Upper lobe of left lung (tissue), 6 donors: ENCODE measurements around the gene CDKAL1. TPM values are rescaled to one million over a fixed set of nuclear protein-coding genes. Genes with fewer than 3 reads are reported as not detected.

ENCODE experiments used
- ATAC-seq, 2 donors: fragments of 200-7000 bp; cut with Tn5 transposase; one replicate each; pipeline ENCODE4 v1.9.1; 2022; ENCODE audit warnings: mild to moderate bottlenecking in 2 of 2, moderate library complexity in 2 of 2; ENCODE audit not compliant: low FRiP score in 2 of 2
- DNase-seq, 2 donors: peaks; one replicate each; pipeline ENCODE4 v3.0.0-alpha.2; 2019 to 2020
- H3K27ac ChIP-seq, 4 donors: fragments of 200-600 bp; sonication (generic); one replicate each; pipeline ENCODE4 v1.5.1; 2016 to 2019
- H3K27me3 ChIP-seq, 4 donors: fragments of 200-600 bp; sonication (generic); one replicate each; pipeline ENCODE4 v1.5.1; 2017 to 2019
- H3K36me3 ChIP-seq, 4 donors: fragments of 200-600 bp; sonication (generic); one replicate each; pipeline ENCODE4 v1.5.1; 2016 to 2019
- H3K4me1 ChIP-seq, 4 donors: fragments of 200-600 bp; sonication (generic); one replicate each; pipeline ENCODE4 v1.5.1; 2018 to 2019
- H3K4me3 ChIP-seq, 4 donors: fragments of 200-600 bp; sonication (generic); one replicate each; pipeline ENCODE4 v1.5.1; 2017 to 2019; ENCODE audit warnings: mild to moderate bottlenecking in 2 of 4, moderate library complexity in 1 of 4
- H3K9me3 ChIP-seq, 4 donors: fragments of 200-600 bp; sonication (generic); one replicate each; pipeline ENCODE4 v1.5.1; 2018 to 2019
- EP300 ChIP-seq, 4 donors: sonication (generic); formaldehyde crosslinking; IDR thresholded peaks; one replicate each; pipeline ENCODE4 v1.5.1; 2017; ENCODE audit warnings: antibody characterized with exemption in 4 of 4, control low read depth in 2 of 4
- POLR2A ChIP-seq, 4 donors: fragments of 450-650 bp; IDR thresholded peaks; one replicate each; pipeline ENCODE4 v1.5.1; 2016 to 2017; ENCODE audit warnings: antibody characterized with exemption in 4 of 4, mild to moderate bottlenecking in 2 of 4
- POLR2AphosphoS5 ChIP-seq, 2 donors: sonication (generic); formaldehyde crosslinking; IDR thresholded peaks; one replicate each; pipeline ENCODE4 v1.5.1; 2017; ENCODE audit warnings: antibody characterized with exemption in 2 of 2
- WGBS, 2 donors: methylation state at CpG; one replicate each; pipeline ENCODE4 v1.1.5; 2017 to 2018; 5-methylcytosine and 5-hydroxymethylcytosine counted together
- total RNA-seq, 6 donors: library from RNA; depleted of rRNA in 4 of 6; stranded (reverse); fragments of >200 nt in 4 of 6; gene quantifications; one replicate each; pipeline versions ENCODE4 v1.1.0 to v1.2.1, GENCODE V29; 2016 to 2021
- TF ChIP-seq, protein P1 (sequence below), 6 experiments: fragments of 450-650 bp in 4 of 6; fragments of 200-600 bp in 2 of 6; sonication (generic) in 2 of 6; IDR thresholded peaks; one replicate each; pipeline ENCODE4 v1.5.1; 2016 to 2019; ENCODE audit warnings: antibody characterized with exemption in 6 of 6
- donor health status: DM: no; HTN: no; CAD: no; lungs with moderate emphysema.
- donor health status: DM: no; HTN: yes; CAD: no; lungs with severe emphysema.

Gene CDKAL1
- total RNA-seq, 6 donors from 2014 or later, result 9.4 to 22.6 (median 13.8) TPM

GRCh38 chr6:20564777-20565176 is 30.5 kb downstream of the CDKAL1 start:
- ATAC-seq, result no peak
- TF ChIP-seq, protein P1, sequence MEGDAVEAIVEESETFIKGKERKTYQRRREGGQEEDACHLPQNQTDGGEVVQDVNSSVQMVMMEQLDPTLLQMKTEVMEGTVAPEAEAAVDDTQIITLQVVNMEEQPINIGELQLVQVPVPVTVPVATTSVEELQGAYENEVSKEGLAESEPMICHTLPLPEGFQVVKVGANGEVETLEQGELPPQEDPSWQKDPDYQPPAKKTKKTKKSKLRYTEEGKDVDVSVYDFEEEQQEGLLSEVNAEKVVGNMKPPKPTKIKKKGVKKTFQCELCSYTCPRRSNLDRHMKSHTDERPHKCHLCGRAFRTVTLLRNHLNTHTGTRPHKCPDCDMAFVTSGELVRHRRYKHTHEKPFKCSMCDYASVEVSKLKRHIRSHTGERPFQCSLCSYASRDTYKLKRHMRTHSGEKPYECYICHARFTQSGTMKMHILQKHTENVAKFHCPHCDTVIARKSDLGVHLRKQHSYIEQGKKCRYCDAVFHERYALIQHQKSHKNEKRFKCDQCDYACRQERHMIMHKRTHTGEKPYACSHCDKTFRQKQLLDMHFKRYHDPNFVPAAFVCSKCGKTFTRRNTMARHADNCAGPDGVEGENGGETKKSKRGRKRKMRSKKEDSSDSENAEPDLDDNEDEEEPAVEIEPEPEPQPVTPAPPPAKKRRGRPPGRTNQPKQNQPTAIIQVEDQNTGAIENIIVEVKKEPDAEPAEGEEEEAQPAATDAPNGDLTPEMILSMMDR (IDR thresholded peaks at IDR 0.05), result no peak
- TF ChIP-seq POLR2A (IDR thresholded peaks at IDR 0.05), result no peak
- TF ChIP-seq POLR2AphosphoS5 (IDR thresholded peaks at IDR 0.05), result no peak
- no peak for TF ChIP-seq EP300 (IDR thresholded peaks at IDR 0.05)
- 54 to 68% methylated on average over 2 of the region's 2 CpGs for WGBS, 2 donors

DNA sequence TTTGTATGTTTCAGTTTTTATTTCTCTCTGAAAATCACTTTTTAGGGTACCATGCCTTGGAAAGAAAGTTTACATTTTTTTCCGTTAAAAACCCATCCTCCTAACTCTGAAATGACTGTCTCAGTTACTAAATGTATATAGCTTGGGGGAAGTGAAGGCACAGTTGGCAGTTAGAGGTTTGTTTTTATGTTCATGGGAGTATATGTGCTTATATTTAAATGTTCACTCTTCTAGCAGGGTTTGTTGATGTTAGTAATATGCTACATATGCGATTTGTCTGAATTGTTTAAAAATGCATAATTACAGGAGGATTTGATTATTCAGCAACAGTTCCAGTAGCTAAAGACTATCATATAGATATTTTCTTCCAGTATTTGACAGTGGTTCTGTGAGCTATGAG is 31.1 kb downstream of the CDKAL1 start:
- H3K36me3 ChIP-seq, result no peaks in the 10 kb centered on the region
- no peaks in the 10 kb centered on the region for H3K4me1 ChIP-seq
- no peak for TF ChIP-seq POLR2AphosphoS5 (IDR thresholded peaks at IDR 0.05)
- TF ChIP-seq POLR2A (IDR thresholded peaks at IDR 0.05), result no peak
- no peak for TF ChIP-seq EP300 (IDR thresholded peaks at IDR 0.05)
- TF ChIP-seq, protein P1 (IDR thresholded peaks at IDR 0.05), result no peak
- no peak overlapping the region for H3K27ac ChIP-seq
- 88 to 96% methylated on average over 2 of the region's 2 CpGs for WGBS, 2 donors
- no peaks in the 10 kb centered on the region for H3K9me3 ChIP-seq
- H3K27me3 ChIP-seq, result no peaks in the 10 kb centered on the region
- ATAC-seq, result no peak
- H3K4me3 ChIP-seq, result no peak overlapping the region
- DNase-seq, result no peak

More at GRCh38 chr6:20564777-20565176, 30.5 kb downstream of the CDKAL1 start:
- H3K9me3 ChIP-seq, result no peaks in the 10 kb centered on the region
- no peaks in the 10 kb centered on the region for H3K36me3 ChIP-seq
- no peaks in the 10 kb centered on the region for H3K27me3 ChIP-seq
- no peak for DNase-seq
- no peaks in the 10 kb centered on the region for H3K4me1 ChIP-seq
- no peak overlapping the region for H3K27ac ChIP-seq
- no peak overlapping the region for H3K4me3 ChIP-seq

DNA sequence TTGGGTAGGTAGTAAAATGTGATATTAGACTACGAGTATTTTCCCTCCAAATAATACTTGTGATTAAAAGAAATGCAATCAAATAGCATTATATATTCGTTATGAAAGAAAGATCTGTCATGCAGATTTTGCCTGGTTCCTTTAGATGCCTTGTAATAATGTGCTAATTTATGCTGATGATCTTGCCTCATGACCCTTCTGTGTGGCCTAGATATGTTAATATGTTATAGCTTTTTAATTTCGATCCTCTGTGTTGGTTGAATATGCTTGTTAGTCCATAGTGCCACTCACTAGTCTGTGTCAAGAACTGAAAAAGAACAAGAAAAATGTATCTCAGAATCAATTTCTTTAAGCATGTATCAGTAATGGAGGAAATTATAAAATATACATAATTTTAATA is 31.9 kb downstream of the CDKAL1 start:
- no peak for DNase-seq
- 95% methylated on average over 3 of the region's 3 CpGs for WGBS, 2 donors
- Histone ChIP-seq H3K4me1 (no peaks in the 10 kb centered on the region), H3K9me3 (no peaks in the 10 kb centered on the region), H3K4me3 (no peak overlapping the region), H3K36me3 (no peaks in the 10 kb centered on the region), H3K27ac (no peak overlapping the region), H3K27me3 (no peaks in the 10 kb centered on the region)
- ATAC-seq, result no peak
- TF ChIP-seq EP300 (IDR thresholded peaks at IDR 0.05), result no peak
- no peak for TF ChIP-seq POLR2AphosphoS5 (IDR thresholded peaks at IDR 0.05)
- TF ChIP-seq, protein P1 (IDR thresholded peaks at IDR 0.05), result no peak
- no peak for TF ChIP-seq POLR2A (IDR thresholded peaks at IDR 0.05)

GRCh38 chr6:20569000-20569610 is 34.8 kb downstream of the CDKAL1 start:
- Histone ChIP-seq H3K27ac (no peak overlapping the region), H3K4me3 (no peak overlapping the region), H3K9me3 (no peaks in the 10 kb centered on the region), H3K36me3 (no peaks in the 10 kb centered on the region), H3K27me3 (no peaks in the 10 kb centered on the region), H3K4me1 (peaks cover 6 to 15% (median 13%) of the 10 kb centered on the region in 4 donors)
- DNase-seq (no peak), ATAC-seq (no peak)
- TF ChIP-seq EP300 (IDR thresholded peaks at IDR 0.05) (no peak), POLR2AphosphoS5 (IDR thresholded peaks at IDR 0.05) (no peak), POLR2A (IDR thresholded peaks at IDR 0.05) (no peak)
- TF ChIP-seq, protein P1 (IDR thresholded peaks at IDR 0.05), result no peak
- WGBS, 2 donors, result 81 to 91% methylated on average over 3 of the region's 3 CpGs

GRCh38 chr6:20571261-20571660 is 37.0 kb downstream of the CDKAL1 start:
- DNase-seq (no peak), ATAC-seq (no peak)
- H3K9me3 ChIP-seq, result no peaks in the 10 kb centered on the region
- TF ChIP-seq, protein P1 (IDR thresholded peaks at IDR 0.05), result no peak
- TF ChIP-seq POLR2A (IDR thresholded peaks at IDR 0.05) (no peak), POLR2AphosphoS5 (IDR thresholded peaks at IDR 0.05) (no peak), EP300 (IDR thresholded peaks at IDR 0.05) (no peak)
- H3K36me3 ChIP-seq, result no peaks in the 10 kb centered on the region
- no peak overlapping the region for H3K27ac ChIP-seq
- H3K4me3 ChIP-seq, result no peak overlapping the region
- H3K27me3 ChIP-seq, result no peaks in the 10 kb centered on the region
- H3K4me1 ChIP-seq, result peaks cover 6 to 15% (median 13%) of the 10 kb centered on the region in 4 donors
